VCaP (cell line): ENCODE measurements around the gene PSMC3.

Experiments
- H3K27ac ChIP-seq: fragments of 450-650 bp; 2 replicates; pipeline ENCODE4 v1.5.1; 2017
- CTCF ChIP-seq: fragments of 450-650 bp; conservative IDR thresholded peaks from 2 replicates; pipeline ENCODE4 v1.5.1; 2017; ENCODE audit warnings: mild to moderate bottlenecking, moderate library complexity

Gene PSMC3

GRCh38 chr11:47384498-47384897 is 41.7 kb downstream of the PSMC3 start:
- no peak for TF ChIP-seq CTCF

GRCh38 chr11:47383071-47383470 is 43.2 kb downstream of the PSMC3 start:
- no peak overlapping the region for H3K27ac ChIP-seq
- TF ChIP-seq CTCF, result no peak

More at GRCh38 chr11:47384498-47384897, 41.7 kb downstream of the PSMC3 start:
- no peak overlapping the region for H3K27ac ChIP-seq

GRCh38 chr11:47380078-47380477 is 46.2 kb downstream of the PSMC3 start:
- no peak overlapping the region for H3K27ac ChIP-seq
- TF ChIP-seq CTCF, result no peak

GRCh38 chr11:47379317-47379716 is 46.9 kb downstream of the PSMC3 start:
- no peak overlapping the region for H3K27ac ChIP-seq
- no peak for TF ChIP-seq CTCF

- H3K27ac ChIP-seq, result no peak overlapping the region
- no peak for TF ChIP-seq CTCF
Observed at GRCh38 chr11:47378836-47379170, 47.4 kb downstream of the PSMC3 start.

- no peak within 1 kb of the TSS for H3K27ac ChIP-seq
- TF ChIP-seq CTCF, result no peak
Observed at GRCh38 chr11:47378010-47378835, 48.0 kb downstream of the PSMC3 start, which contains the start of gene SPI1. Gene SPI1, minus strand, starts transcription at chr11:47378547. Its CDS starts 194 bp downstream, at chr11:47378353.

GRCh38 chr11:47377571-47378009 is 48.6 kb downstream of the PSMC3 start:
- no peak overlapping the region for H3K27ac ChIP-seq
- TF ChIP-seq CTCF, result no peak
